Eye (tissue), 1 donor: ENCODE data around the gene TARM1.

ENCODE experiments used
- DNase-seq: peaks from one replicate; pipeline ENCODE4 v3.0.0-alpha.2; 2015

The TARM1 gene

DNA sequence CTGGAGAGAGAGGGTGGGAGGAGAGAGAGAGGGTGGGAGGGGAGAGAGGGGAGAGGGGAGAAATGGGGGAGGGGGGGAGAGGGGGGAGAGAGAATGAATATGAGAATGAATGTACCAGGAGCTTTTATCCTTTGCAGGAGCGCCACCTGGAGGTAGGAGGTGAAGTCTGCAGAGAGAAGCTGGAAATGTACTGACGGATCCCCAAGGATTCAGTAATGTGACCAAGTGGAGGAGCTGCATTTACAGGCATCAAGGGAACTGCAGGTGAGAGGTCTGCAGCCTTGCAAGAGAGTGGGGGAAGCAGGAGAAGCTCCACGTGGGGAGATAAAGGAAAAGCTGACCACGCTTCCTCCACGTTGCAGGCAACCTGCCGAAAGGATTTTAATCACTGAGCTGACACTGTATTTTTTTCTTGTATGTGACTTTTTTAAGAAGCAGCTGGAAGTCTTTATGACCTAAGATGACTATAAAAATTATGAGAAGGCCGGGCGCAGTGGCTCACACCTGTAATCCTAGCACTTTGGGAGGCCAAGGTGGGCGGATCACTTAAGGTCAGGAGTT lies 51.2 kb downstream of the TARM1 start:
- peak; percentile 81 for DNase-seq

DNA sequence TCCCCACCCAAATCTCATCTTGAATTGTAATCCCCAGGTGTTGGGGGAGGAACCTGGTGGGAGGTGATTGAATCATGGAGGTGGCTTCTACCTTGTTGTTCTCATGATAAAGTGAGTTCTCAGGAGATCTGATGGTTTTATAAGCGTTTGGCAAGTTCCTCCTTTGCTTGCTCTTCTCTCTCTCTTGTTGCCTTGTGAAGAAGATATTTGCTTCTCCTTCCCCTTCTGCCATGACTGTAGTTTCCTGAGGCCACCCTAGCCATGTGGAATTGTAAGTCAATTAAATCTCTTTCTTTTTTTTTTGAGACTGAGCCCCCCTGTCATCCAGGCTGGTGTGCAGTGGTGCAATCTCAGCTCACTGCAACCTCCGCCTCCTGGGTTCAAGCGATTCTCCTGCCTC lies 51.9 kb downstream of the TARM1 start:
- DNase-seq: no peak

DNA sequence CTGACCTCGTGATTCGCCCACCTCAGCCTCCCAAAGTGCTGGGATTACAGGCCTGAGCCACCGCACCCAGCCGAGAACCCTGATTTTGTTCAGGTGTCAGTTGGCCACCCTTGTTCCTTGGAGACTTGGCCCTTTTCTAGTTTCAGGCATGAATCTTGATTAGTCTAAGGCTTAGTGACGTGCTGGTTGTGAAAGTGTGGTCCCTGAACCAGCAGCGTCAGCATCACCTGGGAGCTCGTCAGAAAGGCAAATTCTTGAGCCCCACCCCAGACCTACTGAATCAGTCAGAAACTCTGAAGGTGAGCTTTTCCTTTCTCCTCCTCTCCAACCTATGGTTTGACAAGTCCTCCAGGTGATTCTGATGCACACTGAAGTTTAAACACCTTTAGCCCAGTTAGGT lies 54.5 kb downstream of the TARM1 start:
- no peak for DNase-seq

DNA sequence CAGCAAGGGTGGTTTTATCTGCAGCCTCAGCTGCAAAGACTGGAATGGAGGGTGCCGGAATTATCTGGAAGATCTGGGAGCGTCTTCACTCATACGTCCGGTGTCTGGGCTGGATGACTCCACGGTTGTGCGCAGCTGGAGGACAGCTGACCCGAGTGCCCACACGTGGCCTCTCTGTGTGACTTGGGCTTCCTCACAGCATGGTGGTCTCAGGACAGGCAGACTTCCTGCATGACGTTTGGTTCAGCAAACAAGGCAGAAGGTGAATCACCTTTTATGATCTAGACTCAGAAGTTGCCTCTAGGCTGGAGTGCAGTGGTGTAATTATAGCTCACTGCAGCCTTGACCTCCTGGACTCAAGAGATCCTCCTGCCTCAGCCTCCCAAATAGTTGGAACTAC lies 56.5 kb downstream of the TARM1 start:
- DNase-seq: no peak

DNA sequence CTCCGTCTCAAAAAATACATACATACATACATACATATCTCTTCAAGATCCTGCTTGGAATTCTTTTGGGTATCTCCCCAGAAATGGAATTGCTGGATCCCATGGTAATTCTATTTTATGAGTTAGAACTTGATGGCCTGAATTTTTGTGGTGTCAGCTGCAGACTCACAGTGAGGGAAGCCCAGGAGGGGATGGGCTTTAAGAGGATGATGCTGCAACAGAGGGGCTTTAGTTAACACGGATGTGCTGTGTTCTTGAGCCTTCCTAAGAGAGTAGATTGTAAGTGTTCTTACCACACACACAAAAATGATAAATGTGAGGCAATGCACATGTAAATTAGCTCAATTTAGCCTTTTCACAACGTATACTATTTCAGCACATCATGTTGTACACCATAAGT lies 58.0 kb downstream of the TARM1 start:
- DNase-seq: no peak

- no peak for DNase-seq
Observed at GRCh38 chr19:54021932-54022331, 59.2 kb downstream of the TARM1 start.

DNA sequence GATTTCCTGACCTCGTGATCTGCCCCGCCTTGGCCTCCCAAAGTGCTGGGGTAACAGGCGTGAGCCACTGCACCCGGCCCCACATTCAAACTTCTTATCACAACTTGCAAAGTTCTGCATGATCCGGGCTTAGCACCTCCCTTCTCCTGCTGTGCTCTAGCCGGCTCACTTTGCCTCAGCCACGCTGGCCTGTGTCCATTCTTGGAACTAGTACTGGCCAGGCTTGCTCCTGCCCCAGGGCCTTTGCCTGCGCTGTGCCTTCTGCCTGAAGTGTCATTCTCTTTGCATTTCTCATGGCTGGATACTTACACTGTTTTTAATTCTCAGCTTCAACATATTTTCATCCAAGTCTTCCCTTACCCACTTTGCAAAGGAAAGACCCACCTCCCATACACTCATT lies 59.8 kb downstream of the TARM1 start:
- DNase-seq: no peak
